Measurements from ENCODE around the gene EXOC6B.
"Not testable (repeated sequence)": the region's sequence is repeated elsewhere in the genome, so short reads cannot be mapped to it uniquely, and the experiment has no call there.

EXOC6B gene

DNA sequence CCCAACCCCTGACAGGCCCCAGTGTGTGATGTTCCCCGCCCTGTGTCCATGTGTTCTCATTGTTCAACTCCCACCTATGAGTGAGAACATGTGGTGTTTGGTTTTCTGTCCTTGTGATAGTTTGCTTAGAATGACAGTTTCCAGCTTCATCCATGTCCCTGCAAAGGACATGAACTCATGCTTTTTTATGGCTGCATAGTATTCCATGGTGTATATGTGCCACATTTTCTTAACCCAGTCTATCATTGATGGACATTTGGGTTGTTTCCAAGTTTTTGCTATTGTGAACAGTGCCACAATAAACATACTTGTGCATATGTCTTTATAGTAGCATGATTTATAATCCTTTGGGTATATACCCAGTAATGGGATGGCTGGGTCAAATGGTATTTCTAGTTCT lies 270.9 kb downstream of the EXOC6B start:
- DNase-seq (ENCODE audit: low spot score), result not testable (repeated sequence)

DNA sequence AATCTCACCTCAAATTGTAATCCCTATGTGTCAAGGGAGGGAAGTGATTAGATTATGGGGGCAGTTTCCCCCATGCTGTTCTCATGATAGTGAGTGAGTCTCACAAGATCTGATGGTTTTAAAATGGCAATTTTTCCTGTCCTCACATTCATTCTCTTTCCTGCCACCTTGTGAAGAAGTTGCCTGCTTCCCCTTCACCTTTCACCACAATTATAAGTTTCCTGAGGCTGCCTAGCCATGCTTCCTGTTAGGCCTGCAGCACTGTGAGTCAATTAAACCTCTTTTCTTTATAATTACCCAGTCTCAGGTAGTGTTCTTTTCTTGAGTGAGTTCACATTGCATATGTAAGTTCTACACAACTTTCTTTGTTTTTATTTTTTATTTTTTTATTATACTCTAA lies 271.5 kb downstream of the EXOC6B start:
- DNase-seq (ENCODE audit: low spot score), result no peak

- no peak for DNase-seq (ENCODE audit: low spot score)
Measured at GRCh38 chr2:72548081-72548764, 277.6 kb downstream of the EXOC6B start.

GRCh38 chr2:72545790-72546189 lies 280.0 kb downstream of the EXOC6B start:
- no peak for DNase-seq (ENCODE audit: low spot score)

DNA sequence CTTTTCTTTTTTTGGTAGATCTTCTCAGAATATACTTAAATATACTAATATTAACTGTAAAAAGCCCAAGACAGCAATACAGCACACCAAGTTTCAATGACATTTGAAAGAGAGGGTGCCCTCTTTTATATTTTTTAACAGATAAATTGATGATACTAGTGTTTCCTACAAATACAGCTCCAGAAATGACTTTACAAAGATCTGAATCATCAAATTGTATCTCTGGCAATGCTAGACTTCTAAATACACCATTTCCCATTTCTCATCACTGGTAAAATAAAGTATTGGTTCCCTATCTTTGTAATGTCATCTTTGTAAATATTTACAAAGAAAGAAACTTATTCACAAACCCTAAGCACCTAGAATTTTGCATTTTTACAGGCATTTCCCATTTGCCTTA lies 281.3 kb downstream of the EXOC6B start:
- DNase-seq (ENCODE audit: low spot score), result no peak

DNA sequence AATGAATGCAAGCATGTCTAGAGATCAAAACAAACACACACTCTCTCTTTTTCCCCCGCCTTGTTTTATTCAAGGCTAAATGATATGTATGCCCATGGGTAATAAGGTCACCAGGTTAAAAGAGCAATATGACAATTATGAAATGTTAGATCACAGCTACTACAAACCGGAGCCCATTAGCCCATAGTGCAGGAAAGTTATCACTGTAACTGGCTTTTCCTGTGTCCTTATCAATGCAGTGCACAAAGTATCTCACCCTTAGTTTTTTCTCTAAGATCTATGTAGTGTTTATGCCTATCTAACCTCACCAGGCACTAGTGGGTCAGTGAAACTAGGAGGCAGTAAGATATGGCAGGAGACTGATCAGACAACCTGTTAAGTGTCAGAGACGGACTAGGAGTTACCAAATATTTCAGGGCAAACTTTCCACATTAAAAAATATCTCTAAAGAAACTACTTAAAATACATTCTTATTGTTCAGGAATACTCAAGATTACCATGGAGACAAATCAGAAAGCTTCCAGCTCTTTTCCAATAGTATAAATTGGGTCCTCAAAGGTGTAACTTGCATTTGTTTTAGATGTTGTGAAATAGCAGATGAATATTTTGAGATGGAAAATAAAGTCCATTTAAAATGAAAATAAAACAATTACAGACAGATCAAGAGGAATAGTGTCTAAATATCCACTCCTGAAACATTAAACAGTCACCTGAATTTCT lies 282.2 kb downstream of the EXOC6B start:
- DNase-seq (ENCODE audit: low spot score), result no peak

GRCh38 chr2:72539071-72539552 lies 286.7 kb downstream of the EXOC6B start:
- no peak for DNase-seq (ENCODE audit: low spot score)

DNA sequence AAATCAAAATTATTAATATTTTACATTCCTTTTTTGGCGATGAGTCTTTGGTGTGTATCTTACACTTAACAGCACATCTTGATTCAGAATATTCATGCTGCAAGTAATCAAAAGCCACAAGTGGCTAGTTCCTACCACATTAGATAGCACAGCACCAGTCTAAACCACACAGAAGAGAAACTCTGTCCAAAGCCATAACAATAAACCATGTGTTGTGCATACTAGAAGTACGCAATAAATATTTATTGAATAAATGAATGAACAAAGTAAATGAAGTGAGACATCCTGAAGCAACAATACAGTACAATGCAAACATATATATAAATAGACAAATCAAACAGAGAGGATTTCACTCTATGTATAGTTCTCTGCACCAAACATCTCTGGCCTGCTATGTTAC lies 287.3 kb downstream of the EXOC6B start:
- DNase-seq (ENCODE audit: low spot score), result no peak

GRCh38 chr2:72535586-72535985 lies 290.2 kb downstream of the EXOC6B start:
- DNase-seq (ENCODE audit: low spot score), result not testable (repeated sequence)

DNA sequence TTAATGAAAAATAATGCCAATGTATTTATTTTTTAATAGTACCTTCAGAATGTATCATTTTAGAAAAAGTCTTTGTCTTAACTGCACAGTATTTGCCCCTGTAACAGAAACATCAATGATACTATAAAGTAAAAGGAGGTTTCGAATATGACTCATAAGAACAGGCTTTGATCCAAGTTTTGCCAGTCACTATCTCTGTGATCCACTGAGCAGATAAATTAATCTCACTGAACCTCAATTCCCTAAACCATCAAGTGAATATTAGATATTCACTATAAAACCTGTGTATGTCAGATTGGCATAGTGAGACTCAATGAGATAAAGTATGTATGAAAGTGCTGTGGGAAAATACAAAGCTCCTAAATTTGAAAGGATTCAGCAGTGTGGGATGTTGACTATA lies 292.1 kb downstream of the EXOC6B start:
- no peak for DNase-seq (ENCODE audit: low spot score)

DNA sequence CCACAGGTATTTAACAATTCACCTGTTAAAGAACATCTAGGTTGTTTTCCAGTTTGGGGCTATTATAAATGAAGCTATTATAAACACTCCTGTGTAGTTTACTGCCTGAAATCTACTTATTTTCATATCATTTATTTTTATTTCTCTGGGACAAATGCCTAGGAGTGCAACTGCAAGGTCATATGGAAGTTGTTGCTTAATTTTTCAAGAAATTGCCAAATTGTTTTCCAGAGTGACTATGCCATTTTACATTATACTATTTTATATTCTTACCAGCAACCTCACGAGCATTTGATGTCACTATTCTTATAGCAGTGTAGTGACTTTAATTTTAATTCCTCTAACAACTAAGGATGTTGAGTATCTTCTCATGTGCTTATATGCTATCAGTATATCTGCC lies 298.4 kb downstream of the EXOC6B start:
- no peak for DNase-seq (ENCODE audit: low spot score)

DNA sequence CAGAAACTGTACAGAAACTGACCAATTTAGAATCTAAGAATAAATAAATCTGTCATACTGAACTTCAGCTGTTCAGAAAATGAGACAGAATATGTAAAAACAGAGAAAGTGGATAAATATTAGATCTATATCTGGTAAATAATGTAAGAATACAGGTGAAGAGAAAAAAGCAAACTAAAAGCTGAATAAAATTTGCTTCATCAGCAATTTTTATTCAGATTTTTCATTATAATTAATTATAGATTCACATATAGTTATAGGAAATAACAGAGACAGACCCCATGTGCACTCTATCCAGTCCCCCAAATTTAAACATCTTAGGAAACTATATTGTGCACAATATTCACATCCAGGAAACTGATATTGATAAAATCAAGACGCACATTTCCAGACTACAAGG lies 299.2 kb downstream of the EXOC6B start:
- DNase-seq (ENCODE audit: low spot score), result no peak

- DNase-seq (ENCODE audit: low spot score), result no peak
Measured at GRCh38 chr2:72524071-72524470, 301.8 kb downstream of the EXOC6B start.

- DNase-seq (ENCODE audit: low spot score), result peak; percentile 56
Measured at GRCh38 chr2:72515696-72516095, 310.1 kb downstream of the EXOC6B start.

DNA sequence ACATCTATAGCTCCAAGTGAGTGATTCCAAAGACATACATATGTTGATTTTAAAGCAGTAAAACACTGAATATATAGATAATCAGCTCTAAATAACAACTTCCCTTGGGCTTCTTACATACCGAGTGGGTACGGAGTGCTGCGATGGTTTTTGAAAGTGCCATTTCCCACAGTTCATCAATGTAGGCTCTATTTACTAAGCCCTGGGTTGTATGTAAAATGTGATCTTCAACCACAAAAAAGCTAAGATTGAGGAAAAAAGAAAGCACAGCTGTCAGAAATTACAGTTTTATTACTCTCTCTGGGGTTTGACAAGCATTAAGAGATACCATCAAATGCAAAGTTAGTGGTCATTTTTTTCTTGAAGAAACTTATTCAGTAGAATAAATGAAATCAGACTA lies 312.8 kb downstream of the EXOC6B start:
- DNase-seq (ENCODE audit: low spot score), result no peak

DNA sequence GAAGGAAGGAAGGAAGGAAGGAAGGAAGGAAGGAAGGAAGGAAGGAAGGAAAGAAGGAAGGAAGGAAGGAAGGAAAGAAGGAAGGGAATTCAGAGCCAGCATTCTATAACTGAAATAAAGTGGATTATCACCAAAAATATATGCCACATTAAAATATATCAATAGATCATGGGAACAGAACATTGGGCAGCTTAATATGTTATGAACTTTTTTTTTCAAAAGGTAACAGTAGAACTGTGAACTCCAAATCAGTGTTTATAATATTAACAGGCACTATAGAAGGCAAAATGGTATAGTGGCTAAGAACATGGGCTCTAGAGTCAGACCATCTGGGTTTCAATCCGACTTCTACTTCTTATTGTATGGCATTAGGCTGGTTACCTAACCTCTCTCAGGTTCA lies 313.5 kb downstream of the EXOC6B start:
- DNase-seq (ENCODE audit: low spot score), result no peak

- DNase-seq (ENCODE audit: low spot score), result no peak
Measured at GRCh38 chr2:72511906-72512305, 313.9 kb downstream of the EXOC6B start.

DNA sequence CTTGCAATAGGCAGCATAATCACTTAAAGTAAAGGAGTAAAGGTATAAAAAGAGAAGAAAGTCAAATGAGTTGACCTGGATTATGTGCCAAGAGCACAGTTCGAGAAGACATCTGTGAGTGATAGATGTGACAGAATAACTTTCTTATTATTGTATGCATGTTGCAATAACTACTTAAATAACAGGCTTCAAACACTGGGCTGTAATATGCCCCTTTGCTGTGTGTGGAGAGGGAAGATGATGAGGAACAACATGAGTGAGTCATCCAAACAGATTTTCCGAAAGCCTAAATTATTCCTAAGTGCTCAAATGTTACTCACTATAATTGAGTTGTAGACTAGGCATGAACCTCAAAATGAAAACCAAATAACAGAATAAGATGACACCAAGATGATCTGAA lies 328.1 kb downstream of the EXOC6B start:
- no peak for DNase-seq (ENCODE audit: low spot score)

GRCh38 chr2:72496479-72496878 lies 329.4 kb downstream of the EXOC6B start:
- no peak for DNase-seq (ENCODE audit: low spot score)

DNA sequence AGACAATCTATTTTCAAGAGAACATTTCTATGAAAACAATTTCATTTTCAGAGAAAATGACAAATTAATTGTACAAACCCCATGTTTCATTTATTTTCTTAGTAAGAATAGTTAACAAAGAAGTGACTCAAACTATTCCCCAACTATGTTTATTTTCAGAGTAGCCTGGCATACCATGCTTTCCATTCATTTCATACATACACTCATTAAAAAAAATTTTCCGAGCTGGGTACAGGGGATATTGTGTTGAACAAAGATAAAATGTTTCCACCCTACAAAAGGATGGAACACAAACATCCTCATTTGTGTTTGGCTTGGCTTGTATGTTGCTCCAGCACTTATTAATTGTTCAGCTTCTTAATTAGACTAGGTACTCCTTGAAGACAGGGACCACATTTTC lies 331.4 kb downstream of the EXOC6B start:
- no peak for DNase-seq (ENCODE audit: low spot score)

DNA sequence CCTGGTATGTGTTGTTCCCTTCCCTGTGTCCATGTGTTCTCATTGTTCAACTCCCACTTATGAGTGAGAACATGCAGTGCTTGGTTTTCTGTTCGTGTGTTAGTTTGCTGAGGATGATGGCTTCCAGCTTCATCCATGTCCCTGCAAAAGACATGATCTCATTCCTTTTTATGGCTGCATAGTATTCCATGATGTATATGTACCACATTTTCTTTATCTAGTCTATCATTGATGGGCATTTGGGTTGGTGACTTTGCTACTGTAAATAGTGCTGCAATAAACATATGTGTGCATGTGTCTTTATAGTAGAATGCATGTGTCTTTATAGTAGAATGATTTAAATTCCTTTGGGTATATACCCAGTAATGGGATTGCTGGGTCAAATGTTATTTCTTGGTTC lies 341.2 kb downstream of the EXOC6B start:
- not testable (repeated sequence) for DNase-seq (ENCODE audit: low spot score)

DNA sequence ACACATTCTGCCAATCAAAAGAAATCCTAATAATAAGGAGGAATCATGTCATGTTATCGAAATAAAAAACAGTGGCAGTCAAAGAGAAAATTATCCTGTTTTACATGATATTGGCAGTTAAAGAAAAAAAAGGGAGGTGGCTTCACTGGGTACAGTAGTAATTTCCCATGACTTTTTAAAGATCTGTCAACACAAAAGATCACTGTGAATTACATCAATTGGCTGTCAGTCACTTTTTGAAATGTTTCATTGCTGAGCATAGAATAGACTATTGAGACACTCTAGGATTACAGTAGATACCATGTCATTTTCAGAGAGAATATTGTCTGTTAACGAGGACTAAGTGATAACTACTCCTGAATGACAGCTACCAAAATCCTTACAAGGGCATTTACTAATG lies 342.5 kb downstream of the EXOC6B start:
- DNase-seq (ENCODE audit: low spot score), result no peak

DNA sequence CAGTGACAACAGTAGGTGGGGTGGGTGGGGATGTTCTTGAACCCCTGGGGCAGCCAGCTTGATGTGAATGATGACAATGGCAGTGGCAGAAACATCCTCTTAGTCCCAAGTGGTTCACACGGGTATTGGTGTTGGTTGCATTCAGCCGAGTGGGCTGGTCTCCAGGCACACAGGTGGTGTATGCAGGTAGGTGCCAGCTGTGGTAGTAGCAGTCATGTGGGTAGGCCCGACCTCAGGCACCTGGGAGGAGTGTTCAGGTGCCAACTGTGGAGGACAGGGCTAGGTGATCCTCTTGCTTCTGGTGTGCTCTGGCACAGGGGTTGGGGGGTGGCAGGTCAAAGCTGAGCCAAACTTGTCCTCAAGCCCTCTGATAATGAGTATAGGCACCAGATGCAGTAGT lies 350.6 kb downstream of the EXOC6B start:
- DNase-seq (ENCODE audit: low spot score), result no peak
